Measurements from ENCODE around the gene TRRAP.
A peak's percentile ranks its signal among the peaks of the same experiment; 100 is the strongest.

TRRAP gene

GRCh38 chr7:98995523-98996149 lies 117.3 kb downstream of the TRRAP start:
- Histone ChIP-seq H3K4ac (ENCODE audit: low read depth in 1 of 2, low read length in 2 of 2) (no peak overlapping the region), H3K9ac (ENCODE audit: low read length) (no peak overlapping the region), H2AFZ (ENCODE audit: low read depth, low read length) (no peak overlapping the region), H3K23ac (ENCODE audit: low read length in 2 of 2) (no peak overlapping the region), H2BK15ac (ENCODE audit: low read depth, poor library complexity, severe bottlenecking) (no peak overlapping the region), H4K91ac (ENCODE audit: low read length) (no peak overlapping the region), H2BK120ac (ENCODE audit: low read depth, low read length) (no peak overlapping the region), H3K18ac (ENCODE audit: low read depth in 1 of 2, low read length in 2 of 2) (no peak overlapping the region), H3K4me3 (ENCODE audit: insufficient read depth in 1 of 2, low read depth in 1 of 2, low read length in 2 of 2) (no peak overlapping the region), H2AK5ac (ENCODE audit: low read length, severe bottlenecking) (no peak overlapping the region), H3K27ac (ENCODE audit: low read length, poor library complexity, severe bottlenecking) (no peak overlapping the region), H3K27me3 (ENCODE audit: control insufficient read depth in 1 of 2, insufficient read depth in 1 of 2, low read length in 2 of 2) (no peaks in the 10 kb centered on the region), H4K8ac (ENCODE audit: low read length) (no peak overlapping the region), H2BK12ac (ENCODE audit: low read length in 2 of 2) (no peak overlapping the region), H3K9me3 (ENCODE audit: control insufficient read depth, low read length) (no peaks in the 10 kb centered on the region), H2BK5ac (ENCODE audit: low read depth, low read length, poor library complexity, severe bottlenecking) (no peak overlapping the region), H3K14ac (ENCODE audit: low read length in 2 of 2) (no peak overlapping the region), H3K36me3 (ENCODE audit: control insufficient read depth in 1 of 2, insufficient read depth in 2 of 2, low read depth in 1 of 2, low read length in 2 of 2) (peaks cover 60 to 88% of the 10 kb centered on the region in 2 experiments), H3K4me1 (ENCODE audit: control insufficient read depth, insufficient read depth, low read depth, low read length) (peaks cover 11% of the 10 kb centered on the region), H3K4me2 (ENCODE audit: low read length, poor library complexity, severe bottlenecking) (no peak overlapping the region), H3K79me1 (replicated peaks; ENCODE audit: low read length, poor library complexity, severe bottlenecking) (peaks cover 28% of the 10 kb centered on the region)
- no peak for DNase-seq
- 98% methylated on average over 16 of the region's 16 CpGs for WGBS

GRCh38 chr7:98996150-98996552 lies 117.8 kb downstream of the TRRAP start:
- no peak overlapping the region for H2AK5ac ChIP-seq (ENCODE audit: low read length, severe bottlenecking)
- H4K91ac ChIP-seq (ENCODE audit: low read length), result no peak overlapping the region
- H3K36me3 ChIP-seq (ENCODE audit: control insufficient read depth in 1 of 2, insufficient read depth in 2 of 2, low read depth in 1 of 2, low read length in 2 of 2), result peaks cover 56 to 88% of the 10 kb centered on the region in 2 experiments
- no peaks in the 10 kb centered on the region for H3K27me3 ChIP-seq (ENCODE audit: control insufficient read depth in 1 of 2, insufficient read depth in 1 of 2, low read length in 2 of 2)
- no peak overlapping the region for H3K4me3 ChIP-seq (ENCODE audit: insufficient read depth in 1 of 2, low read depth in 1 of 2, low read length in 2 of 2)
- no peak overlapping the region for H2AFZ ChIP-seq (ENCODE audit: low read depth, low read length)
- no peak overlapping the region for H3K14ac ChIP-seq (ENCODE audit: low read length in 2 of 2)
- no peak overlapping the region for H3K18ac ChIP-seq (ENCODE audit: low read depth in 1 of 2, low read length in 2 of 2)
- peaks cover 15% of the 10 kb centered on the region for H3K4me1 ChIP-seq (ENCODE audit: control insufficient read depth, insufficient read depth, low read depth, low read length)
- H3K79me1 ChIP-seq (replicated peaks; ENCODE audit: low read length, poor library complexity, severe bottlenecking), result peaks cover 28% of the 10 kb centered on the region
- H3K4me2 ChIP-seq (ENCODE audit: low read length, poor library complexity, severe bottlenecking), result no peak overlapping the region
- DNase-seq, result no peak
- H2BK15ac ChIP-seq (ENCODE audit: low read depth, poor library complexity, severe bottlenecking), result no peak overlapping the region
- H3K9ac ChIP-seq (ENCODE audit: low read length), result no peak overlapping the region
- no peak overlapping the region for H4K8ac ChIP-seq (ENCODE audit: low read length)
- H2BK5ac ChIP-seq (ENCODE audit: low read depth, low read length, poor library complexity, severe bottlenecking), result no peak overlapping the region
- no peak overlapping the region for H2BK120ac ChIP-seq (ENCODE audit: low read depth, low read length)
- H3K4ac ChIP-seq (ENCODE audit: low read depth in 1 of 2, low read length in 2 of 2), result no peak overlapping the region
- no peaks in the 10 kb centered on the region for H3K9me3 ChIP-seq (ENCODE audit: control insufficient read depth, low read length)
- no peak overlapping the region for H2BK12ac ChIP-seq (ENCODE audit: low read length in 2 of 2)
- no peak overlapping the region for H3K23ac ChIP-seq (ENCODE audit: low read length in 2 of 2)
- H3K27ac ChIP-seq (ENCODE audit: low read length, poor library complexity, severe bottlenecking), result no peak overlapping the region
- over 99% methylated on average over 14 of the region's 15 CpGs for WGBS

- Histone ChIP-seq H3K18ac (ENCODE audit: low read depth in 1 of 2, low read length in 2 of 2) (no peak overlapping the region), H3K4ac (ENCODE audit: low read depth in 1 of 2, low read length in 2 of 2) (no peak overlapping the region), H2AFZ (ENCODE audit: low read depth, low read length) (no peak overlapping the region), H3K27ac (ENCODE audit: low read length, poor library complexity, severe bottlenecking) (no peak overlapping the region), H3K4me3 (ENCODE audit: insufficient read depth in 1 of 2, low read depth in 1 of 2, low read length in 2 of 2) (no peak overlapping the region), H3K27me3 (ENCODE audit: control insufficient read depth in 1 of 2, insufficient read depth in 1 of 2, low read length in 2 of 2) (no peaks in the 10 kb centered on the region), H3K9me3 (ENCODE audit: control insufficient read depth, low read length) (no peaks in the 10 kb centered on the region), H2BK12ac (ENCODE audit: low read length in 2 of 2) (no peak overlapping the region), H2BK15ac (ENCODE audit: low read depth, poor library complexity, severe bottlenecking) (no peak overlapping the region), H3K23ac (ENCODE audit: low read length in 2 of 2) (no peak overlapping the region), H4K8ac (ENCODE audit: low read length) (no peak overlapping the region), H2AK5ac (ENCODE audit: low read length, severe bottlenecking) (no peak overlapping the region), H3K4me1 (ENCODE audit: control insufficient read depth, insufficient read depth, low read depth, low read length) (peaks cover 26% of the 10 kb centered on the region), H3K4me2 (ENCODE audit: low read length, poor library complexity, severe bottlenecking) (no peak overlapping the region), H3K79me1 (replicated peaks; ENCODE audit: low read length, poor library complexity, severe bottlenecking) (peaks cover 26% of the 10 kb centered on the region), H4K91ac (ENCODE audit: low read length) (no peak overlapping the region), H2BK5ac (ENCODE audit: low read depth, low read length, poor library complexity, severe bottlenecking) (no peak overlapping the region), H3K9ac (ENCODE audit: low read length) (no peak overlapping the region), H2BK120ac (ENCODE audit: low read depth, low read length) (no peak overlapping the region), H3K14ac (ENCODE audit: low read length in 2 of 2) (no peak overlapping the region), H3K36me3 (ENCODE audit: control insufficient read depth in 1 of 2, insufficient read depth in 2 of 2, low read depth in 1 of 2, low read length in 2 of 2) (peaks cover 50 to 87% of the 10 kb centered on the region in 2 experiments)
- 98% methylated on average over 3 of the region's 3 CpGs for WGBS
- DNase-seq, result no peak
Observed at GRCh38 chr7:98997846-98998245, 119.5 kb downstream of the TRRAP start.

- H3K36me3 ChIP-seq (ENCODE audit: control insufficient read depth in 1 of 2, insufficient read depth in 2 of 2, low read depth in 1 of 2, low read length in 2 of 2), result peaks cover 45 to 82% of the 10 kb centered on the region in 2 experiments
- H3K23ac ChIP-seq (ENCODE audit: low read length in 2 of 2), result no peak overlapping the region
- H4K91ac ChIP-seq (ENCODE audit: low read length), result no peak overlapping the region
- H3K9me3 ChIP-seq (ENCODE audit: control insufficient read depth, low read length), result no peaks in the 10 kb centered on the region
- no peak overlapping the region for H2AFZ ChIP-seq (ENCODE audit: low read depth, low read length)
- H3K4me3 ChIP-seq (ENCODE audit: insufficient read depth in 1 of 2, low read depth in 1 of 2, low read length in 2 of 2), result no peak overlapping the region
- H2BK15ac ChIP-seq (ENCODE audit: low read depth, poor library complexity, severe bottlenecking), result no peak overlapping the region
- WGBS, result 96% methylated on average over 10 of the region's 10 CpGs
- no peak overlapping the region for H2BK120ac ChIP-seq (ENCODE audit: low read depth, low read length)
- no peak overlapping the region for H3K9ac ChIP-seq (ENCODE audit: low read length)
- no peak overlapping the region for H3K27ac ChIP-seq (ENCODE audit: low read length, poor library complexity, severe bottlenecking)
- peaks cover 33% of the 10 kb centered on the region for H3K4me1 ChIP-seq (ENCODE audit: control insufficient read depth, insufficient read depth, low read depth, low read length)
- H3K4me2 ChIP-seq (ENCODE audit: low read length, poor library complexity, severe bottlenecking), result no peak overlapping the region
- no peak overlapping the region for H2BK12ac ChIP-seq (ENCODE audit: low read length in 2 of 2)
- H3K14ac ChIP-seq (ENCODE audit: low read length in 2 of 2), result no peak overlapping the region
- peak overlapping the region; percentile 9 for H2AK5ac ChIP-seq (ENCODE audit: low read length, severe bottlenecking)
- no peak overlapping the region for H4K8ac ChIP-seq (ENCODE audit: low read length)
- no peak for DNase-seq
- H3K27me3 ChIP-seq (ENCODE audit: control insufficient read depth in 1 of 2, insufficient read depth in 1 of 2, low read length in 2 of 2), result no peaks in the 10 kb centered on the region
- H3K79me1 ChIP-seq (replicated peaks; ENCODE audit: low read length, poor library complexity, severe bottlenecking), result peaks cover 19% of the 10 kb centered on the region
- no peak overlapping the region for H2BK5ac ChIP-seq (ENCODE audit: low read depth, low read length, poor library complexity, severe bottlenecking)
- H3K18ac ChIP-seq (ENCODE audit: low read depth in 1 of 2, low read length in 2 of 2), result no peak overlapping the region
- no peak overlapping the region for H3K4ac ChIP-seq (ENCODE audit: low read depth in 1 of 2, low read length in 2 of 2)
Observed at GRCh38 chr7:98998821-98999725, 120.7 kb downstream of the TRRAP start.
